Measurements from ENCODE around the gene CHRNA9.
A peak's percentile ranks its signal among the peaks of the same experiment; 100 is the strongest.

The CHRNA9 gene

GRCh38 chr4:40295572-40295971 lies 39.6 kb upstream of the CHRNA9 start:
- H3K27ac ChIP-seq (ENCODE audit: low read depth, low read length): no peak overlapping the region
- no peaks in the 10 kb centered on the region for H3K36me3 ChIP-seq (ENCODE audit: low read length)
- H4K20me1 ChIP-seq (ENCODE audit: low read depth, low read length): no peaks in the 10 kb centered on the region
- H3K9me2 ChIP-seq (replicated peaks; ENCODE audit: insufficient read depth, low read length): no peaks in the 10 kb centered on the region
- H3K9ac ChIP-seq (ENCODE audit: low read length): no peak overlapping the region
- H3F3A ChIP-seq (ENCODE audit: insufficient read depth): peaks cover 16% of the 10 kb centered on the region
- no peaks in the 10 kb centered on the region for H3K27me3 ChIP-seq (ENCODE audit: low read length)
- no peaks in the 10 kb centered on the region for H3K79me2 ChIP-seq (ENCODE audit: insufficient read depth, low read length)
- no peak overlapping the region for H2AFZ ChIP-seq (ENCODE audit: low read depth, low read length, severe bottlenecking)
- H3K4me3 ChIP-seq (ENCODE audit: insufficient read depth, low read length, poor library complexity, severe bottlenecking): no peak overlapping the region
- TF ChIP-seq EZH2phosphoT487 (conservative IDR thresholded peaks at IDR 0.05; ENCODE audit: low read length) (no peak), CTCF (IDR thresholded peaks at IDR 0.05; ENCODE audit: insufficient read depth, low read length, poor library complexity, severe bottlenecking) (no peak)
- H3K9me3 ChIP-seq (ENCODE audit: insufficient read depth, low read length): peaks cover 7% of the 10 kb centered on the region; the same call in 1 of the 2 replicates
- H3K4me2 ChIP-seq (ENCODE audit: low read depth, low read length, poor library complexity, severe bottlenecking): no peak overlapping the region

- peak overlapping the region; percentile 99 for H3K27ac ChIP-seq (ENCODE audit: low read depth, low read length)
- H3K4me2 ChIP-seq (ENCODE audit: low read depth, low read length, poor library complexity, severe bottlenecking): peak overlapping the region; percentile 74
- H3K36me3 ChIP-seq (ENCODE audit: low read length): no peaks in the 10 kb centered on the region
- H3K27me3 ChIP-seq (ENCODE audit: low read length): no peaks in the 10 kb centered on the region
- peaks cover 48% of the 10 kb centered on the region for H3F3A ChIP-seq (ENCODE audit: insufficient read depth)
- H3K4me3 ChIP-seq (ENCODE audit: insufficient read depth, low read length, poor library complexity, severe bottlenecking): no peak overlapping the region
- peak overlapping the region; percentile 6; the same call in 1 of the 2 replicates for H3K9ac ChIP-seq (ENCODE audit: low read length)
- H2AFZ ChIP-seq (ENCODE audit: low read depth, low read length, severe bottlenecking): peak overlapping the region; percentile 61
- no peaks in the 10 kb centered on the region for H4K20me1 ChIP-seq (ENCODE audit: low read depth, low read length)
- no peak for TF ChIP-seq EZH2phosphoT487 (conservative IDR thresholded peaks at IDR 0.05; ENCODE audit: low read length)
- TF ChIP-seq CTCF (IDR thresholded peaks at IDR 0.05; ENCODE audit: insufficient read depth, low read length, poor library complexity, severe bottlenecking): no peak
- H3K9me2 ChIP-seq (replicated peaks; ENCODE audit: insufficient read depth, low read length): no peaks in the 10 kb centered on the region
- H3K79me2 ChIP-seq (ENCODE audit: insufficient read depth, low read length): no peaks in the 10 kb centered on the region
- peaks cover 7% of the 10 kb centered on the region; the same call in 1 of the 2 replicates for H3K9me3 ChIP-seq (ENCODE audit: insufficient read depth, low read length)
Observed at GRCh38 chr4:40299126-40299525, 36.0 kb upstream of the CHRNA9 start.

- H3K27ac ChIP-seq (ENCODE audit: low read depth, low read length): peak overlapping the region; percentile 99
- H3K79me2 ChIP-seq (ENCODE audit: insufficient read depth, low read length): no peaks in the 10 kb centered on the region
- peak overlapping the region; percentile 59 for H3K9ac ChIP-seq (ENCODE audit: low read length)
- H3F3A ChIP-seq (ENCODE audit: insufficient read depth): peaks cover 52% of the 10 kb centered on the region
- peak overlapping the region; percentile 74 for H3K4me2 ChIP-seq (ENCODE audit: low read depth, low read length, poor library complexity, severe bottlenecking)
- no peak overlapping the region for H3K4me3 ChIP-seq (ENCODE audit: insufficient read depth, low read length, poor library complexity, severe bottlenecking)
- H3K9me2 ChIP-seq (replicated peaks; ENCODE audit: insufficient read depth, low read length): no peaks in the 10 kb centered on the region
- no peaks in the 10 kb centered on the region for H4K20me1 ChIP-seq (ENCODE audit: low read depth, low read length)
- TF ChIP-seq CTCF (IDR thresholded peaks at IDR 0.05; ENCODE audit: insufficient read depth, low read length, poor library complexity, severe bottlenecking) (no peak), EZH2phosphoT487 (conservative IDR thresholded peaks at IDR 0.05; ENCODE audit: low read length) (no peak)
- H3K27me3 ChIP-seq (ENCODE audit: low read length): no peaks in the 10 kb centered on the region
- H2AFZ ChIP-seq (ENCODE audit: low read depth, low read length, severe bottlenecking): peak overlapping the region; percentile 21
- H3K9me3 ChIP-seq (ENCODE audit: insufficient read depth, low read length): peaks cover 6% of the 10 kb centered on the region; the same call in 1 of the 2 replicates
- no peaks in the 10 kb centered on the region for H3K36me3 ChIP-seq (ENCODE audit: low read length)
Observed at GRCh38 chr4:40299811-40300292, 35.3 kb upstream of the CHRNA9 start.
